ENCODE data around the gene TACO1. TPM values are rescaled to one million over a fixed set of nuclear protein-coding genes. Genes with fewer than 3 reads are reported as not detected.
A peak's percentile ranks its signal among the peaks of the same experiment; 100 is the strongest.

TACO1 gene
- total RNA-seq, 1 donor from 2014 or later, result 24.4 TPM

GRCh38 chr17:63646488-63646806 lies 45.8 kb downstream of the TACO1 start:
- peaks cover 3% of the 10 kb centered on the region for H3K36me3 Mint-ChIP-seq (ENCODE audit: low read depth)
- no peaks in the 10 kb centered on the region for H3K4me1 Mint-ChIP-seq
- DNase-seq (ENCODE audit: low read depth, low spot score), result no peak
- H3K4me3 Mint-ChIP-seq, result no peak overlapping the region
- H3K27ac Mint-ChIP-seq (ENCODE audit: unreplicated experiment), result peak overlapping the region; percentile 54
- H3K27me3 Mint-ChIP-seq (ENCODE audit: low read depth), result no peaks in the 10 kb centered on the region
- no peaks in the 10 kb centered on the region for H3K9me3 Mint-ChIP-seq
- TF ChIP-seq CTCF (conservative IDR thresholded peaks at IDR 0.05), result no peak

GRCh38 chr17:63647065-63647725 lies 46.5 kb downstream of the TACO1 start:
- Mint-ChIP-seq H3K4me3 (no peak overlapping the region), H3K27ac (ENCODE audit: unreplicated experiment) (no peak overlapping the region), H3K36me3 (ENCODE audit: low read depth) (peaks cover 3% of the 10 kb centered on the region), H3K4me1 (no peaks in the 10 kb centered on the region), H3K27me3 (ENCODE audit: low read depth) (no peaks in the 10 kb centered on the region), H3K9me3 (no peaks in the 10 kb centered on the region)
- no peak for TF ChIP-seq CTCF (conservative IDR thresholded peaks at IDR 0.05)
- DNase-seq (ENCODE audit: low read depth, low spot score), result no peak

- no peaks in the 10 kb centered on the region for H3K27me3 Mint-ChIP-seq (ENCODE audit: low read depth)
These were observed 47.2 kb downstream of the TACO1 start for GRCh38 chr17:63647936-63648335.

GRCh38 chr17:63649813-63650212 lies 49.1 kb downstream of the TACO1 start:
- H3K4me1 Mint-ChIP-seq, result no peaks in the 10 kb centered on the region

More at GRCh38 chr17:63647936-63648335, 47.2 kb downstream of the TACO1 start:
- Mint-ChIP-seq H3K27ac (ENCODE audit: unreplicated experiment) (no peak overlapping the region), H3K4me1 (no peaks in the 10 kb centered on the region), H3K4me3 (no peak overlapping the region), H3K9me3 (no peaks in the 10 kb centered on the region), H3K36me3 (ENCODE audit: low read depth) (peaks cover 3% of the 10 kb centered on the region)
- DNase-seq (ENCODE audit: low read depth, low spot score), result no peak
- TF ChIP-seq CTCF (conservative IDR thresholded peaks at IDR 0.05), result no peak

GRCh38 chr17:63652106-63652505 lies 51.4 kb downstream of the TACO1 start:
- no peak overlapping the region for H3K4me3 Mint-ChIP-seq
- no peaks in the 10 kb centered on the region for H3K9me3 Mint-ChIP-seq

More at GRCh38 chr17:63649813-63650212, 49.1 kb downstream of the TACO1 start:
- Mint-ChIP-seq H3K9me3 (no peaks in the 10 kb centered on the region), H3K27me3 (ENCODE audit: low read depth) (no peaks in the 10 kb centered on the region), H3K4me3 (no peak overlapping the region), H3K27ac (ENCODE audit: unreplicated experiment) (peak overlapping the region; percentile 3), H3K36me3 (ENCODE audit: low read depth) (peaks cover 3% of the 10 kb centered on the region)
- no peak for DNase-seq (ENCODE audit: low read depth, low spot score)
- no peak for TF ChIP-seq CTCF (conservative IDR thresholded peaks at IDR 0.05)

More at GRCh38 chr17:63652106-63652505, 51.4 kb downstream of the TACO1 start:
- DNase-seq (ENCODE audit: low read depth, low spot score), result no peak
- H3K27ac Mint-ChIP-seq (ENCODE audit: unreplicated experiment), result no peak overlapping the region
- no peaks in the 10 kb centered on the region for H3K36me3 Mint-ChIP-seq (ENCODE audit: low read depth)
- peaks cover under 1% of the 10 kb centered on the region for H3K4me1 Mint-ChIP-seq
- TF ChIP-seq CTCF (conservative IDR thresholded peaks at IDR 0.05), result no peak
- no peaks in the 10 kb centered on the region for H3K27me3 Mint-ChIP-seq (ENCODE audit: low read depth)

Measured in neural crest cell (in vitro differentiated cells).